HCT116 (cell line): Measurements from ENCODE around the gene ZNF646. TPM values are rescaled to one million over a fixed set of nuclear protein-coding genes. Genes with fewer than 3 reads are reported as not detected.

Experiments used
- ATAC-seq: fragments of 200-7000 bp; cut with Tn5 transposase; 2 replicates; pipeline ENCODE4 v1.9.1; 2020; ENCODE audit warnings: mild to moderate bottlenecking, moderate library complexity
- BruUV-seq: library from RNA; stranded (reverse); fragments of 400-500 nt; replicated peaks from 2 replicates; lab custom pipeline; 2021; lab: Mats Ljungman, UMichigan
- CTCF ChIA-PET: fragments of 300-600 bp; sonication (Branson Sonifier 250); formaldehyde crosslinking; loops from one replicate; lab custom pipeline; 2021; ENCODE audit warnings: antibody characterized with exemption; lab: Charles Lee
- POLR2A ChIA-PET: fragments of 300-600, 350-600 bp; sonication (Branson Sonifier 250); formaldehyde crosslinking; loops from one replicate; lab custom pipeline; 2021; ENCODE audit warnings: antibody characterized with exemption; lab: Charles Lee
- RAD21 ChIA-PET, 2 experiments: fragments of 300-600 bp; sonication (Branson Sonifier 250); formaldehyde crosslinking; loops; one replicate each; lab custom pipeline; 2023; ENCODE audit warnings: low total read pairs in 2 of 2; ENCODE audit not compliant: uncharacterized antibody in 2 of 2, unreplicated experiment in 2 of 2, low non-redundant PET in 1 of 2; lab: Charles Lee
- DNase-seq: peaks from one replicate; pipeline ENCODE4 v3.0.0-alpha.2; 2010; ENCODE audit warnings: low read depth, low spot score
- H2AFZ ChIP-seq: fragments of 200-600 bp; shearing (Covaris generic), sonication (generic); 2 replicates; pipeline ENCODE4 v1.6.1; 2017; ENCODE audit warnings: low read depth, mixed run types, mixed read lengths, antibody characterized with exemption, low read length; ENCODE audit not compliant: poor library complexity, severe bottlenecking
- H3K27ac ChIP-seq: 2 replicates; pipeline ENCODE4 v1.5.1; 2012; ENCODE audit warnings: low read depth, low read length
- H3K27me3 ChIP-seq: fragments of 200-600 bp; sonication (generic); 2 replicates; pipeline ENCODE4 v1.6.1; 2016; ENCODE audit warnings: mixed run types, low read length, mixed read lengths; ENCODE audit not compliant: insufficient read depth
- H3K36me3 ChIP-seq, 2 experiments: fragments of 200-500 bp in 1 of 2; fragments of 200-600 bp in 1 of 2; sonication (Bioruptor generic) in 1 of 2; sonication (generic) in 1 of 2; 2 replicates each; pipeline versions ENCODE4 v1.5.1 to v1.6.1; 2014 to 2016; ENCODE audit warnings: low read length in 2 of 2, inconsistent platforms in 1 of 2, mixed read lengths in 1 of 2, mixed run types in 1 of 2; ENCODE audit not compliant: insufficient read depth in 2 of 2, control insufficient read depth in 1 of 2
- H3K4me1 ChIP-seq, 2 experiments: fragments of 200-600 bp in 1 of 2; sonication (generic) in 1 of 2; 2 replicates each; pipeline versions ENCODE4 v1.5.1 to v1.6.1; 2012 to 2017; ENCODE audit warnings: low read length in 2 of 2, inconsistent platforms in 1 of 2, mild to moderate bottlenecking in 1 of 2, mixed read lengths in 1 of 2, mixed run types in 1 of 2, moderate library complexity in 1 of 2; ENCODE audit not compliant: insufficient read depth in 2 of 2, control insufficient read depth in 1 of 2
- H3K4me2 ChIP-seq: fragments of 200-600 bp; sonication (generic); 2 replicates; pipeline ENCODE4 v1.6.1; 2017; ENCODE audit warnings: mixed run types, low read length, mixed read lengths
- H3K4me3 ChIP-seq, 2 experiments: fragments of 200-600 bp in 1 of 2; sonication (generic) in 1 of 2; replicated peaks in 1 of 2; 2 replicates each; pipeline ENCODE4 v1.5.1; 2011 to 2016; ENCODE audit warnings: low read length in 2 of 2, control low read depth in 1 of 2, low read depth in 1 of 2, mild to moderate bottlenecking in 1 of 2, mixed read lengths in 1 of 2, mixed run types in 1 of 2
- H3K79me2 ChIP-seq: fragments of 200-600 bp; sonication (generic); 2 replicates; pipeline ENCODE4 v1.6.1; 2017; ENCODE audit warnings: mild to moderate bottlenecking, mixed run types, low read length, moderate library complexity, mixed read lengths; ENCODE audit not compliant: insufficient read depth
- H3K9ac ChIP-seq: fragments of 200-600 bp; sonication (generic); 2 replicates; pipeline ENCODE4 v1.6.1; 2016; ENCODE audit warnings: low read length, mixed read lengths
- H3K9me2 ChIP-seq: fragments of 200-600 bp; sonication (generic), shearing (Covaris generic); 2 replicates; pipeline ENCODE4 v1.6.1; 2017; ENCODE audit warnings: mixed run types, mild to moderate bottlenecking, moderate library complexity; ENCODE audit not compliant: insufficient read depth
- H3K9me3 ChIP-seq, 2 experiments: fragments of 200-500 bp in 1 of 2; fragments of 200-600 bp in 1 of 2; sonication (Bioruptor generic) in 1 of 2; sonication (generic) in 1 of 2; 2 replicates each; pipeline ENCODE4 v1.6.1; 2014 to 2017; ENCODE audit warnings: low read length in 2 of 2, mixed read lengths in 2 of 2, inconsistent platforms in 1 of 2, low read depth in 1 of 2, mild to moderate bottlenecking in 1 of 2, mixed run types in 1 of 2, moderate library complexity in 1 of 2; ENCODE audit not compliant: control insufficient read depth in 1 of 2, insufficient read depth in 1 of 2
- H4K20me1 ChIP-seq: fragments of 200-600 bp; sonication (generic), shearing (Covaris generic); 2 replicates; pipeline ENCODE4 v1.6.1; 2017; ENCODE audit warnings: mixed run types, mild to moderate bottlenecking, moderate library complexity; ENCODE audit not compliant: insufficient read depth
- CBX3 ChIP-seq: IDR thresholded peaks from 2 replicates; pipeline ENCODE4 v1.6.1; 2012; ENCODE audit warnings: low read depth
- EGR1 ChIP-seq: IDR thresholded peaks from 2 replicates; pipeline ENCODE4 v1.6.1; 2012; ENCODE audit warnings: low read depth
- ELF1 ChIP-seq: IDR thresholded peaks from 2 replicates; pipeline ENCODE4 v1.6.1; 2012; ENCODE audit warnings: low read depth, borderline replicate concordance
- EZH2 ChIP-seq: fragments of 200-600 bp; sonication (generic); IDR thresholded peaks from 2 replicates; pipeline ENCODE4 v1.6.1; 2017; ENCODE audit warnings: antibody characterized with exemption, mixed run types
- EZH2phosphoT487 ChIP-seq: fragments of 200-600 bp; IDR thresholded peaks from 2 replicates; pipeline ENCODE4 v1.6.1; 2018; ENCODE audit warnings: antibody characterized with exemption, borderline replicate concordance
- FOSL1 ChIP-seq: IDR thresholded peaks from 2 replicates; pipeline ENCODE4 v1.6.1; 2012; ENCODE audit warnings: low read depth
- POLR2A ChIP-seq: IDR thresholded peaks from 2 replicates; pipeline ENCODE4 v1.7.0; 2011; ENCODE audit warnings: borderline replicate concordance; ENCODE audit not compliant: insufficient read depth, insufficient read length; ENCODE audit errors: extremely low read depth
- POLR2AphosphoS5 ChIP-seq: IDR thresholded peaks from 2 replicates; pipeline ENCODE4 v1.6.1; 2011; ENCODE audit warnings: mild to moderate bottlenecking, low read depth, low read length, moderate library complexity
- RAD21 ChIP-seq: IDR thresholded peaks from 2 replicates; pipeline ENCODE4 v1.6.1; 2012; ENCODE audit warnings: low read depth, mild to moderate bottlenecking
- TCF7L2 ChIP-seq: IDR thresholded peaks from 2 replicates; pipeline ENCODE4 v1.7.0; 2011; ENCODE audit warnings: borderline replicate concordance, inconsistent platforms; ENCODE audit not compliant: insufficient read depth, insufficient read length; ENCODE audit errors: extremely low read depth
- ZFX ChIP-seq: fragments of 450-650 bp; IDR thresholded peaks from 2 replicates; pipeline ENCODE4 v1.6.1; 2017
- ZNF274 ChIP-seq: fragments of 200-500 bp; sonication (Bioruptor generic); IDR thresholded peaks from 2 replicates; pipeline ENCODE4 v1.6.1; 2014; ENCODE audit warnings: mild to moderate bottlenecking, low read depth, low read length, inconsistent platforms
- intact Hi-C: fragments of 100-400 bp; cut with micrococcal nuclease; formaldehyde crosslinking; loops from 2 replicates; pipeline ENCODE4 v1.10.0; 2022
- total RNA-seq: library from RNA; stranded (reverse); gene quantifications from one replicate; pipeline ENCODE4 v1.2.1, GENCODE V29; 2021; ENCODE audit not compliant: unreplicated experiment
- TF ChIP-seq, protein P1 (sequence below): IDR thresholded peaks from 2 replicates; pipeline ENCODE4 v1.6.1; 2012; ENCODE audit warnings: low read depth
- TF ChIP-seq, protein P2 (sequence below), 3 experiments: fragments of 200-600 bp in 1 of 3; sonication (generic) in 1 of 3; IDR thresholded peaks in 2 of 3; conservative IDR thresholded peaks in 1 of 3; 2 replicates each; pipeline ENCODE4 v1.5.1; 2012 to 2017; ENCODE audit warnings: low read depth in 2 of 3, low read length in 2 of 3, antibody characterized with exemption in 1 of 3, borderline replicate concordance in 1 of 3, control low read depth in 1 of 3, mild to moderate bottlenecking in 1 of 3, mixed read lengths in 1 of 3, mixed run types in 1 of 3, moderate library complexity in 1 of 3; ENCODE audit not compliant: insufficient read depth in 1 of 3
- TF ChIP-seq, protein P3 (sequence below): IDR thresholded peaks from 2 replicates; pipeline ENCODE4 v1.6.1; 2012

Gene ZNF646
- total RNA-seq, 1 experiment from 2014 or later: 17.7 TPM

DNA sequence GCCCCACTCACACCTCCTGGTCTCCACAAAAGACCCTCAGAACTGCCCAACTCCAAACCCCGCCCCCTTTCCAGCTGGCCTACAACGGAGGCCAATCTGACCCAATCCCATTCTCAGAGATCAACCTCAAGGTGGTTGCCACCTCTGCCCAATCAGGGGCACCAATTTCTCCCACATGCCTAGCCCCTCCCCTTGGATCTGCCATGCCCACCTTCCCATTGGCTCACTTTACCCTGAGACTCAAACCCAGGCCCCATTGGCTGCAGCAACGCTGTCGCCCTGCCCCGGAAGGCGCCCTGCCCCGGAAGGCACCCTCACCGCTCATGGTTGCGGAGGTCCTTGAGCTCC is 10.8 kb upstream of the ZNF646 start:
- H3K79me2 ChIP-seq: peaks cover 38% of the 10 kb centered on the region

More for the DNA sequence above, 10.8 kb upstream of the ZNF646 start:
- RAD21 ChIA-PET: no interaction called here
- H3K4me3 ChIP-seq: no peak overlapping the region
- H3K9ac ChIP-seq: no peak overlapping the region
- no peaks in the 10 kb centered on the region for H4K20me1 ChIP-seq
- POLR2A ChIA-PET: no interaction called here
- no peak overlapping the region for H3K27ac ChIP-seq
- H3K27me3 ChIP-seq: no peaks in the 10 kb centered on the region
- no peaks in the 10 kb centered on the region for H3K9me2 ChIP-seq
- peaks cover 0 to 10% of the 10 kb centered on the region in 2 experiments; a peak in 2 of 4 replicates for H3K4me1 ChIP-seq
- no peak for TF ChIP-seq EGR1
- no peak for TF ChIP-seq POLR2A
- TF ChIP-seq ZFX: no peak
- TF ChIP-seq TCF7L2: no peak
- TF ChIP-seq, protein P1, sequence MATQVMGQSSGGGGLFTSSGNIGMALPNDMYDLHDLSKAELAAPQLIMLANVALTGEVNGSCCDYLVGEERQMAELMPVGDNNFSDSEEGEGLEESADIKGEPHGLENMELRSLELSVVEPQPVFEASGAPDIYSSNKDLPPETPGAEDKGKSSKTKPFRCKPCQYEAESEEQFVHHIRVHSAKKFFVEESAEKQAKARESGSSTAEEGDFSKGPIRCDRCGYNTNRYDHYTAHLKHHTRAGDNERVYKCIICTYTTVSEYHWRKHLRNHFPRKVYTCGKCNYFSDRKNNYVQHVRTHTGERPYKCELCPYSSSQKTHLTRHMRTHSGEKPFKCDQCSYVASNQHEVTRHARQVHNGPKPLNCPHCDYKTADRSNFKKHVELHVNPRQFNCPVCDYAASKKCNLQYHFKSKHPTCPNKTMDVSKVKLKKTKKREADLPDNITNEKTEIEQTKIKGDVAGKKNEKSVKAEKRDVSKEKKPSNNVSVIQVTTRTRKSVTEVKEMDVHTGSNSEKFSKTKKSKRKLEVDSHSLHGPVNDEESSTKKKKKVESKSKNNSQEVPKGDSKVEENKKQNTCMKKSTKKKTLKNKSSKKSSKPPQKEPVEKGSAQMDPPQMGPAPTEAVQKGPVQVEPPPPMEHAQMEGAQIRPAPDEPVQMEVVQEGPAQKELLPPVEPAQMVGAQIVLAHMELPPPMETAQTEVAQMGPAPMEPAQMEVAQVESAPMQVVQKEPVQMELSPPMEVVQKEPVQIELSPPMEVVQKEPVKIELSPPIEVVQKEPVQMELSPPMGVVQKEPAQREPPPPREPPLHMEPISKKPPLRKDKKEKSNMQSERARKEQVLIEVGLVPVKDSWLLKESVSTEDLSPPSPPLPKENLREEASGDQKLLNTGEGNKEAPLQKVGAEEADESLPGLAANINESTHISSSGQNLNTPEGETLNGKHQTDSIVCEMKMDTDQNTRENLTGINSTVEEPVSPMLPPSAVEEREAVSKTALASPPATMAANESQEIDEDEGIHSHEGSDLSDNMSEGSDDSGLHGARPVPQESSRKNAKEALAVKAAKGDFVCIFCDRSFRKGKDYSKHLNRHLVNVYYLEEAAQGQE: no peak
- no peak for TF ChIP-seq RAD21
- no peak for TF ChIP-seq ELF1
- TF ChIP-seq ZNF274: no peak
- no peak for TF ChIP-seq POLR2AphosphoS5
- TF ChIP-seq, protein P2, sequence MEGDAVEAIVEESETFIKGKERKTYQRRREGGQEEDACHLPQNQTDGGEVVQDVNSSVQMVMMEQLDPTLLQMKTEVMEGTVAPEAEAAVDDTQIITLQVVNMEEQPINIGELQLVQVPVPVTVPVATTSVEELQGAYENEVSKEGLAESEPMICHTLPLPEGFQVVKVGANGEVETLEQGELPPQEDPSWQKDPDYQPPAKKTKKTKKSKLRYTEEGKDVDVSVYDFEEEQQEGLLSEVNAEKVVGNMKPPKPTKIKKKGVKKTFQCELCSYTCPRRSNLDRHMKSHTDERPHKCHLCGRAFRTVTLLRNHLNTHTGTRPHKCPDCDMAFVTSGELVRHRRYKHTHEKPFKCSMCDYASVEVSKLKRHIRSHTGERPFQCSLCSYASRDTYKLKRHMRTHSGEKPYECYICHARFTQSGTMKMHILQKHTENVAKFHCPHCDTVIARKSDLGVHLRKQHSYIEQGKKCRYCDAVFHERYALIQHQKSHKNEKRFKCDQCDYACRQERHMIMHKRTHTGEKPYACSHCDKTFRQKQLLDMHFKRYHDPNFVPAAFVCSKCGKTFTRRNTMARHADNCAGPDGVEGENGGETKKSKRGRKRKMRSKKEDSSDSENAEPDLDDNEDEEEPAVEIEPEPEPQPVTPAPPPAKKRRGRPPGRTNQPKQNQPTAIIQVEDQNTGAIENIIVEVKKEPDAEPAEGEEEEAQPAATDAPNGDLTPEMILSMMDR (IDR thresholded peaks at IDR 0.05 in 2 of 3, conservative IDR thresholded peaks at IDR 0.05 in 1 of 3; ENCODE audit: borderline replicate concordance in 1 of 3, insufficient read depth in 1 of 3, low read depth in 2 of 3, low read length in 2 of 3): no peak
- no peak for TF ChIP-seq EZH2phosphoT487
- TF ChIP-seq, protein P3, sequence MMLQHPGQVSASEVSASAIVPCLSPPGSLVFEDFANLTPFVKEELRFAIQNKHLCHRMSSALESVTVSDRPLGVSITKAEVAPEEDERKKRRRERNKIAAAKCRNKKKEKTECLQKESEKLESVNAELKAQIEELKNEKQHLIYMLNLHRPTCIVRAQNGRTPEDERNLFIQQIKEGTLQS: no peak
- TF ChIP-seq FOSL1: no peak
- no peak for TF ChIP-seq EZH2
- TF ChIP-seq CBX3: no peak
- H3K9me3 ChIP-seq: no peaks in the 10 kb centered on the region
- DNase-seq (no peak), ATAC-seq (peak; percentile 44; the same call in 1 of the 2 replicates)
- CTCF ChIA-PET: no interaction called here
- no peak overlapping the region for H2AFZ ChIP-seq
- peaks cover 2 to 19% of the 10 kb centered on the region in 2 experiments; a peak in 2 of 4 replicates for H3K36me3 ChIP-seq
- no peak overlapping the region for H3K4me2 ChIP-seq
- intact Hi-C loops: no loop called here
- no TSS peak for BruUV-seq
